GM12872 (cell line): ENCODE results near the gene PLPPR1.

Experiments
- CTCF ChIP-seq: IDR thresholded peaks from 3 replicates; pipeline ENCODE4 v1.5.1; 2011; ENCODE audit warnings: low read depth, mild to moderate bottlenecking, low read length, moderate library complexity; ENCODE audit not compliant: insufficient read depth

The PLPPR1 gene

GRCh38 chr9:101148344-101148743 lies 119.8 kb downstream of the PLPPR1 start:
- no peak for TF ChIP-seq CTCF

GRCh38 chr9:101158361-101158760 lies 129.8 kb downstream of the PLPPR1 start:
- no peak for TF ChIP-seq CTCF

- TF ChIP-seq CTCF, result no peak
Measured at GRCh38 chr9:101162231-101162630, 133.7 kb downstream of the PLPPR1 start.

- no peak for TF ChIP-seq CTCF
Measured at GRCh38 chr9:101165131-101165530, 136.6 kb downstream of the PLPPR1 start.

- TF ChIP-seq CTCF, result no peak
Measured at GRCh38 chr9:101167490-101168134, 139.1 kb downstream of the PLPPR1 start.

- TF ChIP-seq CTCF, result no peak
Measured at GRCh38 chr9:101172616-101173015, 144.1 kb downstream of the PLPPR1 start.

GRCh38 chr9:101173907-101174306 lies 145.4 kb downstream of the PLPPR1 start:
- TF ChIP-seq CTCF, result no peak
